HG03378 (cell line): ENCODE measurements around the gene GTF2H2C.
"Not testable (repeated sequence)": the region's sequence is repeated elsewhere in the genome, so short reads cannot be mapped to it uniquely, and the experiment has no call there.

Experiments
- ATAC-seq: cut with Tn5 transposase; IDR thresholded peaks from one replicate; pipeline ENCODE4 v1.9.1; 2021; ENCODE audit warnings: mild to moderate bottlenecking, moderate library complexity; ENCODE audit not compliant: unreplicated experiment

Gene GTF2H2C

DNA sequence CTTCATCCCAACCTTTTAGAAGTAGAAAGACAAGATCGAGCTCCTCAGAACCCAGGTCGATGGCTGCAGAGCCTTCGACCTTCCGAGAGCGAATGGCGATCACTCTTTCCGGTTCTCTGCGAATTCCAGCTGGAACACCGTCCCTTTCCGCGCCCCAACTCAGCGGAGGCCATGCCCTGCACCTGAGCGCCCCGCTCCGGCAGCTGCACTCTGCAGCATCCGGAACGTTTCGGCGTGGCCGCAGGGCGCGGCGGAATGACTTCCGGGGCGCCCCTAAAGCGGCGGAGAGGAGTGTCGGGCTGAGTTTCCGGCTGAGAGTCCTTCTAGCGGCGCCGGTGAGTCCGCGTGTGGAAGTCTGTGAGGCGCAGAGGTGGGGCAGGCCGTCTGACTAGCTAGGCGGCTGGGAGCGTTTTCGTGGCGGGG, at the start of gene GTF2H2C:
Gene GTF2H2C (plus strand): TSS at position 284 of the 423 bp plus-strand sequence. CDS start 4,942 bp downstream, outside the sequence.
- peak; percentile 93 for ATAC-seq

DNA sequence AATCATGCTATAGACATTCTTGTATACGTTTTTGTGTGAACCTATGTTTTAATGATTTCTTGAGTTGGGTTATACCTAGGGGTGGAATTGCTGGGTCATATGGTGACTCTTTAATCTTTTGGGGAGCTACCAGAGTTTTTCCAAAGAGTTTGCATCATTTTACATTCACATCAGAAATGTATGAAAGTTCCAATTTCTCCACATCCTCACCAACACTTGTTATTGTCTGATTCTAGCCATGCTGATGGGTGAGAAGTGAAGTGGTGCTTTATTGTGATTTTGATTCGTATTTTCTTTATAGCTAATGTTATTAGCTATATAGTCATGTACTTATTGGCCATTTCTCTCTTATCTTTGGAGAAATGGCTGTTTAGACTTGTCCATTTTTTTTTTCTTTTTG, 49.3 kb upstream of the GTF2H2C start:
- no peak for ATAC-seq

DNA sequence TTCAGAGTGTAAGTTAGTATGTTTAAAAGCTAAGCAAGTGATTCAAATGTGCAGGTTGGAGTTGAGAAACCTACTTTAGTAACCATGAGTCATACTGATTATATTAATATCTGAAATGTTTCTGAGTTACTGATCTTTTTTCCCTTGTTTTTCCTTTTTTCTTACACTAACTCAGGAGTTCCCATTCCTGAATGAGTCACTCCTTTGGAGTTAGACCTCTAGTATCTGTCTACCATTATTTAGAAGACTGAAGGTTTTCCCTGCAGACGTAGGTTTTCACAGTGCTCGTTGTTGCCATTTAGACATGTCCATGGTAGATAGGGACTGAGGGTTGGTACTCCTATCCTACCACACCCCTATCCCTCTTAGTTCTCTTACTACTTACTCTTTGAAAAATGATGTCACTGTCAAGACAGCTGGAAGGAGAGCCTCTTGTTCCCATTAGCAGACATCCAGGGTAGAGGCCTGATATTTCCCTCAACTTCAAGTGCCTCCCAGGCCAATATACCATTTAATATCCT, 47.2 kb upstream of the GTF2H2C start:
- ATAC-seq, result no peak

DNA sequence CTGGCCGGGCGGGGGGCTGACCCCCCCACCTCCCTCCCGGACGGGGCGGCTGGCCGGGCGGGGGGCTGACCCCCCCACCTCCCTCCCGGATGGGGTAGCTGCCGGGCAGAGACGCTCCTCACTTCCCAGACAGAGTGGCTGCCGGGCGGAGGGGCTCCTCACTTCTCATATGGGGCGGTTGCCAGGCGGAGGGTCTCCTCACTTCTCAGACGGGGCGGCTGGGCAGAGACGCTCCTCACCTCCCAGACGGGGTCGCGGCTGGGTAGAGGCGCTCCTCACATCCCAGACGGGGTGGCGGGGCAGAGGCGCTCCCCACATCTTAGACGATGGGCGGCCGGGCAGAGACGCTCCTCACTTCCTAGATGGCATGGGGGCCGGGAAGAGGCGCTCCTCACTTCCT, 44.4 kb upstream of the GTF2H2C start:
- not testable (repeated sequence) for ATAC-seq

DNA sequence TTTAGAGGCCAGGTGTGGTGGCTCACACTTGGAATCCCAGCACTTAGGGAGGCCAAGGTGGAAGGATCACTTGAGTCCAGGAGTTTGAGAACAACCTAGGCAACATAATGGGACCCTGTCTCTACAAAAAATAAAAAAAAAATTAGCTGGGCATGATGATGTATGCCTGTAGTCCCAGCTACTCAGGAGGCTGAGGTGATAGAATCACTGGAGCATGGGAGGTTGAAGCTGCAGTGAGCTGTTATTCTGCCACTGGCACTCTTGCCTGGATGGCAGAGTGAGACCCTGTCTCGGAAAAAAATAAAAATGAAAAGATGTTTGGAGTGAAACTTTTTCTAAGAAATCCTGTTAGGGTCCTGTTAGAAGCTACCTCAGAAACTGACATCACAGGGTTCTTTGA, 43.2 kb upstream of the GTF2H2C start:
- ATAC-seq, result no peak

DNA sequence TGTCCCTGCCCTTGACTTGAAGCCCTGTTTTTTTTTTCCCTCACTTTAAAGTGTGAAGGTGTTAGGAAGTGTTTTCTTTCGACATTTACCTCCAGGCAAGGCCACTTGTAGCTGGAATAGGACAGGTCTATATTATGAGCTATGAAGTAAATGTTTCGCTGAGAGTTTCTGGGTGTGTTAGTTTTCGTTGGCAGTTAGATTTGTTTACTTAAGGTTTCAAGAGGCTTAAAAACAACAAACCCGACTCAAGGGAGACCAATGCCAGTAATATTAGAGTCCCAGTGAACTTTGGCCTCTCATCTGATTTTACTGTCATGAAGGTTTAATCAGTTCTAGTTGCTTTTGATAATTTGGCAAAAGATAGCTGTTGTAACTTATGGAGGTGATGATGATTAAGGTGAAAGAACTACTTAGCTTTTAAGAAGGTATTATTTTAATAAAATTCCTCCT, 42.2 kb upstream of the GTF2H2C start:
- no peak for ATAC-seq

DNA sequence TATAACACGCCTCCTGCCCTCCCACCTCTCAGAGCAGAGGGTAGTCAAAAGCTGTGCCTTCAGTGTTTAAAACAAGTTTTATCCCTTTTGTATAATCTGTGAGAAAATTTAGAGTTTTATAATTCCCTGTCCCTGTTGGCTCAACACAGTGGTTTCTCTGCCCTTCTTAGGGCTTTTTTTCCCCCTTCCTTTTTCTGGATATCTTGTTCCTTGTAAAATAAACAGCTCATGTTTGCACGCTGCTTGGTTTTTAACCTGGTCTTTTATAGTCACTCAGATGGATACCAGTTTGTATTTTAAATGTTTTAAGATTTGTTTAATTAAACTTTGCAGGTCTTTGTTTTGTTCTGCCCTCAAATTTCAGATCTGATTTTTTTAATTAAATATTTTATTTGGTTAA, 40.7 kb upstream of the GTF2H2C start:
- no peak for ATAC-seq

DNA sequence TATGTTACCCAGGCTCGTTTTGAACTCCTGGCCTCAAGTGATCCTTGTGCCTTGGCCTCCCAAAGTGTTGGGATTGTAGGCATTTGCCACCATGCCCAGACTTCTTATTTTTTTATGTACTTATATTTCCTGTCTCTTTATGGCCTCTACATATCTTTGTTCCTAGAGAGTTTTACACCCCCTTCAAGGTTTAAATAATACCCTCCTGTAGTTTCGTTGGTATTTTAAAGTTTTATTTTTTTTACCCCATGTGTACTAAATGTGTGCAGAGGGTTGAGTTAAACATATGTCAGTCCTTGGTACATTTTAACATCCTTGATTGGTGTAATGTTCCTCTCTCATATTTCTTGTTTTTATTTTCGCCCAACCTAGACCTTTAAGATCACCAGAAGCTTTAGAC, 38.0 kb upstream of the GTF2H2C start:
- ATAC-seq, result no peak

DNA sequence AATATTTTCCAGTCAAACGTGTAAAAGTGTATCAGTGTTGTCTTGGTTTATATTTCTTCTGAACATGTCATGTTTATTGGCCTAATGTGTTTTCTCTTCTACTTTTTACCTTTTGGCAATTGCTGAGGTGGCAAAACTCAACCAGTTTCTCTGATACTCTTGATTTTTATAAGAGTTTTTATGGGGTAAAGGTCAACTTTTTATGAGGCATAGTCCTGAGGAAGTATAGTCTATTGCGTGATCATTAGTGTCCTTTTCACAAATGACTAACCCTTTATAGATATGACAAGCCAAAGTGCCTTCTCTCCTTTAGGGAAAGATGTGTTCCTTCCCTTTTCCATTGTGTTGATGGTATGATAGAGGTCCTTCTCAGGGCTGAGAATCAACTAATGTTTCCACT, 34.5 kb upstream of the GTF2H2C start:
- ATAC-seq, result no peak

DNA sequence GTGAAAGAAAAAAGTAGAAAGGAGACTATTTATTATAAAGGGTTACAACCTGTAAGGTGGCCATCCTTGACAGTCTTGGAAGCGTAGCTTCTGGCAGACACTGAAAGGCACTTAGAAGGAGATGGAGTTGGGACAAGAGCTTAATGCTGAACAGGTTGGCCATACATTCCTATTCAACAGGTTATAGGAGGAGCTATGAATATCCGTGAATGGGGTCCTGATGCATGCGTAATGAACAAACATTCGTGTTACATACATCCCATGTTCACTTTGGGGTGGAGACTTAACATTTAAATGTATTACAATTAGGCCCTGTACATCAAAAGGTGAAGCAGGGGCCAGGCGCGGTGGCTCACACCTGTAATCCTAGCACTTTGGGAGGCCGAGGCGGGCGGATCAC, 33.3 kb upstream of the GTF2H2C start:
- no peak for ATAC-seq

DNA sequence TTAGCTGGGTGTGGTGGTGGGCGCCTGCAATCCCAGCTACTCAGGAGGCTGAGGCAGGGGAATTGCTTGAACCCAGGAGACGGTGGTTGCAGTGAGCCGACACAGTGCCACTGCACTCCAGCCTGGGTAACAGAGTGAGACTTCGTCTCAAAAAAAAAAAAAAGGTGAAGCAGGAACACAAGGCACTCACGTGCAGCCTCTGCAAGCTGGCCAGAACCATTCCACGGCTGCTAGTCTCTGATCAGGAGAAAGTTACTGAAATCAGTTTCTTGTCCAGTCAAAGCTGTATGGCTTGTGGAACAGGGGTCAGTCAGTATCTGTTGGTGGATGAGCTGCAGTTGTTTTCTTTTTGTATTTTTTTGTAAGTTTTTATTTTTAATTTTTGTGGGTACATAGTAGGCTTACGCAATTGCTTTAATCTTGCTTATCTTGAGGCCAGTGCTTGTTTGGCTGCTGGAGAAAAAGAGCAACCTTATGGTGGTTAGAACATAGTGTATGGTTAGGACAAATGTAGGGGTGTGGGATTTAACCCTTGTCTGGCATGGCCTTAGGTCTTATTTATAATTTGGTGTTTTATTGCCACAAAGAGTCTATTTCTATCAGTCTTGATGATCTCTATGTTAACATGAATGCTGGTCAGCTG, 32.7 kb upstream of the GTF2H2C start:
- no peak for ATAC-seq

DNA sequence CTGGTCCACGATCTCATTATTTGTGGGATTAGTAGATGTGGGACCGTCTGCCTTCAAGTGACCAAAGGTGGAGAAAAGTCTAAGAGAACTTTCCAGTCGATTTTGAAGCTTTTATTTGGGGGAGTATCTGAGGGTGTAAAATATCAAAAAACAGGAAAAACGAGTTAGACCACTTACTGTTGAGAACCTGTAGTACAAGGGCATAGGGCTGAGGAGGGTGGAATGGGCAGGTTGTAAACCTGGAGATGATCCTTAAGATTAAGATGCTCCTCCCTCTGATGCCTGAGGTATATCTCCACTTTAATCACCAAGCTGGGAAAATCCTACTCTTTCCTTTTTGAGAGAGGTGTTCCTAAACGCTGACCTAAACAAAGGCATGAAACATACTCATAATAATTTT, 32.0 kb upstream of the GTF2H2C start:
- ATAC-seq, result no peak

DNA sequence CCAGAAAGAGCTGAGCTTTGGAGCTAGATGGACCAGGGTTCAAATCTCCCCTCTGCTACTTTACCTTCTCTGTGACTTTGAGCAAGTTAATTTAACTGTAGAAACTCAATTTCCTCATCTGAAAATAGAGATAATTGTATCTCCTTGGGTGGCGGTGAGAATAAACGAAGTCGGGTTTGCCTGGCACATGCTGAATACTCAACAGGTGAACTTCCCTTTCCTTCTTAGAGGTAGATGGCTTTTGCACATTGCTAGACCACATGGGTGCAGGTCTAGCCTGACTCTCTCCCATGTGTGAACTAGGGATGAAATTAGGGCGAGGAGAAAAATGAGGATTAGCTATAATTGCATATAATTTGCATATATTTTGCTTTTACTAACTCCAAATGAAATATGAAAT, 31.4 kb upstream of the GTF2H2C start:
- no peak for ATAC-seq

DNA sequence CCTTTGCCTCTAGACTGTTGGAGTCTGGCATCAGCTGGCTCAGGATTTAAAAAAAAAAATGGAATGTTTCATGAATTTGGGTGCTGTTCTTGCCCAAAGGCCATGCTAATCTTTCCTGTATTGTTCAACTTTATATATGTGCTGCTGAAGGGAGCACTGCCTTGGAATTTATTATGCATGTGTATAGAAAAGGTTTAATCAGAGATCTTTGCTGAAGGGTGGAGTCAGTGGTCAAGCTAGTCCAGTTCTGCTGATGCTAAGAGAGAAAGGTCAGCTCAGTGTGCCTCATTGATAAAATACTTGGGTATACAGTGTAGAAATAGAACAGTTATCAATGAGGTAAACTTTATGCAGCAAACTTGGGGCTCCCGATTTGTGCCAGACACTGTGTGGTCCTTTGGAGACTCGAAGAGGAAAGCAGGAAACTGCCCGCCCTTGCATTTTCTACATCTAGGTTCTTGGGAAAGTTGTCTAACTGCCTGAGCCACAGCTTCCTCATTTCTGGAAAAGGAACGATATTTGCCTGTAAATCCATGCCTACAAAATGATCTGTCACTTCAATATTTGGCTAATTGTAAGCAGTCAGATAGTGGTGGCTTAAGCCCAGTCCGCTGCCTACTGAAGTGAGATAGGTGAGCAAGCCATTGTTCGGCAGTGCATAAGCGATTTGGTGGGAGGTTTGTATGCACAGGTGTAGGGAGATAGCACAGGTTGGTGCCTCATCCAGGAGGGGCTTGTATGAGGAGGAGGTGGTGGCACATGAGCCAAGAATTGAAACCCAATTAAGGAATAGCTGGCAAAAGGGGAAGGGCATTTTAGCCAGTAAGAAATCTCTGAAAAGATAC, 29.2 kb upstream of the GTF2H2C start:
- no peak for ATAC-seq

DNA sequence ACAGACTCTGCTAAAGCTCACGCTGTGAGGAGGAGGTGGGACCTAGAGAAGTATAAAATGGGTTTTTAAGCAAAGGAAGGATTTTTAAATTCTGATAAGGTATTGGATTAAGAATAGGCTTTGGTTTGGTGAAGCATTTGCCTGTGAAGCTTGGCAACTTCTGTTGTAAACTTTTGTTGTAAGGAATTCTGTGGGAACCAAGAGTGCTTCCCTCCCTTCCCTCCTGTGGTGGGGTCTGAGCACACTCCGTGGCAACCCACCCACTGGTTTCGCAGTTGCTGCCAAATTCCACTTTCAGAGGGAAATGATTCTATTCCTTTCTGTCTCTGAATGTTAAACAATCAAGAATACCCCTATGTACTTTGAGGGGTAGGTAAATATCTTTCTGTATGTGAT, 28.6 kb upstream of the GTF2H2C start:
- ATAC-seq, result no peak

DNA sequence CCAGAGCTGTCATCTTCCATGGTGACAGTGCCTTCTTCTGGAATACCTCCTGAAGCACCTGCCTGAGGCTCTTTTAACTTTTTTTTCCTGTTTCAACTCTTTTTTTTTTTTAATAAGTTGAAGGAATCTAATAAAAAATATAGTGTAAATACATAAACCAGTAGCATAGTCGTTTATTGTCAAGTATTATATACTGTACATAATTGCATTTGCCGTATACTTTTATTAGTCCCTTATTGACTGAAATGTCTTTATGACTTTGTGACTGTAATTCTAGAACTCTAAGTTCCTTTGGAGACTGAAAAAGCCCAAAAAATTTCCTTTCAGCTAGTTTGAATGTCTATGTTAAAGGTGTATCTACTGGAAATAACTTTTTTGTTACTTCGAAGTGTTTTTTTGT, 22.1 kb upstream of the GTF2H2C start:
- ATAC-seq, result not testable (repeated sequence)

DNA sequence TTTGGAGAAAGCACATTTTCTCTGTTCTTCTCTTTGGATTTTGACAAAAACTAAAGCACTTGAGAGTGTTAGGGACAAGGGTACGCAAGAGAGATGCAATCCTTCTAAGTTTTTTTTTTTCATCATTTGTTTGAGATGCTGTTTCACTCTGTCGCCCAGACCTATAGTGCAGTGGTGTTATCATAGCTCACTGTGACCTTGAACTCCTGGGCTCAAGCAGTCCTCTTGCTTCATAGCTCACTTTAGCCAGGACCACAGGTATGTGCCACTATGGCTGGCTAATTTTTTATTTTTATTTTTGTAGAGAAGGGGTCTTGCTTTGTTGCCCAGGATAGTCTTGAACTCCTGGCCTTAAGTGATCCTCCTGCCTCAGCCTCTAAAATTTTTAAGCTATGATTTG, 21.3 kb upstream of the GTF2H2C start:
- ATAC-seq, result not testable (repeated sequence)

DNA sequence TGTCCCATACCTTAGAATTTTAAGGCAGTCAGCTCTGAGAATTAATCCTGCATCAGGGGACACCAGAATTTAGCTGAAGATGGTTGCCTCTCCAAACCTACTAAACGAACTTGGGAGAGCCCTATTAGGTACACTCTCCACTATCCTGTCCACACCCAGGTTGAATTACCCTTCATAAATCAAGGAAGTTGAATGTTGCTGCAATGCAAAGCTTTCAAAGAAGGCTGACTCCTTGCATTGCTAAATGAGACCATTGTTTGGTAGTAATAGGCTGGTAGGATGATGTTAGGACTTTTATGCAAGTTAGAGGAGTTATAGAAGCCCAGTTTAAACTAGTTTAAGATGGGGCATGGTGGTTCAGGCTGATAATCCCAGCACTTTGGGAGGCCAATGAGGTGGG, 18.6 kb upstream of the GTF2H2C start:
- not testable (repeated sequence) for ATAC-seq

DNA sequence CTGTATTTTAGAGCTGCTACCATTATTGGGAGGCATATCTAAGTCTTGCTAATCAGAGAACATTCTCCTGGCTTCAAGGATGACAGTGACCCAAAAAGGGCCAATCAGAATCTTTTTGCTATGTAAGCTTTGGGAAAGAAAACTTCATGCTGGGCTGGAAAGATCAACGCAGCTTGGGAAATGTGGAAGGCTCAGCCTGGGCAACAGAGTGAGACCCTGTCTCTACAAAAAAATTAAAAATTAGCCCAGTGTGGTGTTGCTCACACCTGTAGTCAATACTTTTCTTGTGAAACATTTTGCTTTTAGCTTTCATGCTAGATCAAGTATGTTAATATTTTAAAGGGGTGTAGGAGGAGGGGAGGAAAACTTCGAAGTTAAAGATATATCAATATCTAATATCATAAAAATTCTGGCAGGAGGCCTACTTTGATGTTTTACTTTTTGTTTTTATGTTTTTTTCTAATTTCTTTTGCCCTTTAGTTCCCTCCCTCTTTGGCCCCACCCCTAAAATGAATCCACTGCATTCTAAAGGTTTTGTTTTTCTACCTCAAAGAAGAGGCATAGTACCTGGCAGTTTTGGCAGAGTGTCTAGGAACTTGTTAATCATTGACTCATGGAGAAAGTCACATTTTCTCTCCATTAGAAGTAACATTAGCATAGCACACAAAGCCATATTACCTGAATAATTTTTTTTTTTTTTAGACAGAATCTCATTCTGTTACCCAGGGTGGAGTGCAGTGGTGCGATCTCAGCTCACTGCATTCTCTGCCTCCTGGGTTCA, 17.0 kb upstream of the GTF2H2C start:
- not testable (repeated sequence) for ATAC-seq

DNA sequence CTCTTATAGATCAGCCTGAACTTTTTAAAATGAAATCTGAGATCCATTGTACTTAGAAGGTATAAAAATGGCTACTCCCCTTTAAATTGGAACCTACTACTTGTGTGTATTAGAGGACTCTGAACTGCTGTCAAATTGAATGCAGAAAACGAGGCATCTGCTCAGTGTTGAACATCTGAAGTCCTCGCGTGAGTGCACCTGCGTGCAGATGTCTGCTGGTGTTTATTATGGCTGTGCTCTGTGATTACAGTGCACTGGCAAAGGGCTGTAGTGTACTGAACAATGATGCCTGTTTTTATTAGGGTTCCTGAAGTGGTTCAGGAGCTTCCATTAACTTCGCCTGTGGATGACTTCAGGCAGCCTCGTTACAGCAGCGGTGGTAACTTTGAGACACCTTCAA, 15.4 kb upstream of the GTF2H2C start:
- ATAC-seq, result not testable (repeated sequence)
